OCI-M2 (cell line): ENCODE data around the gene NCOA7.
A peak's percentile ranks its signal among the peaks of the same experiment; 100 is the strongest.
"Not testable (repeated sequence)": the region's sequence is repeated elsewhere in the genome, so short reads cannot be mapped to it uniquely, and the experiment has no call there.

Experiments used
- DNase-seq: peaks from one replicate; lab custom pipeline; 2025; ENCODE audit not compliant: unreplicated experiment; lab: John Stamatoyannopoulos, UW

NCOA7 gene

DNA sequence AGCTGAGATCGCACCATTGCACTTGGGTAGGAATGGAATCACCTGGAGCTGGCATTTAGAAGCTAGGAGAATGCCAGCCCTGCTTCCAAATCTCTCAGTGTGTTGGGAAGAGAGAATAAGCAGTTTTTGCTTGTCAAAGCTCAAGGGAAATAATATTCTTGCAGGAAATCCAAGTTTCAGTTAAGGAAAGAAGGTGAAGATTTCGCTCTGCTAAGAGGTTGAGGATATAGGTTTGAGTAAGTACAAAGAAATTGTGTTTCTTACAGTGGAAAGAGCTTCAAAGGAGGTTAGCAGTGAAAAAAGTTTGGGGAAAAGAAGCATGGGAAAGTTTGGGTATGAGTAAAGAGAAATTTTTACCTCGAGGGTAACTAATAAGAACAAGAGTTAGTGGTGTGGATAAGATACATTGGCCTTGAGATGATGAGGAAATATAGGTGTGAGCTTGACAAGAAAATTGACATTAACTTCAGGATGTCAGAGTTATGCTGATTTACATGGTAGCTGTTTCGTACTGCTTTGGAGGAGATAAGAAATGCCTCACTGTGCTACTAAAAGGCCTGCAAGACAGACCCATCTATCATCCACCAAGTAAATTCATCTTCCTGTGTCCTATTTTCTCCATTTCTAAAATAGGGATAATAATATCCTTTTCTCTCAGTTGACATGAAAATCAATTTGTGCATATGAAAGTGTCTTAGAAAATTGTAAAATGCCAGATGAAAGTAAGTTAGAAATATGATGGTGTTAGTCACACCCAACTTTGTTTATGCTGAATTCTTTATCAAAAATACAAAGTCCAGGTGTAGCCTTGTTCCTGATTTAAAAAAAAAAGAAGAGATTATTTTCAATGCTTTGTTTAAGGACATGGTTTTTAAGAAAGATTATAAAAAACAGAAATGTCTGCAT, 153.0 kb downstream of the NCOA7 start:
- no peak for DNase-seq

DNA sequence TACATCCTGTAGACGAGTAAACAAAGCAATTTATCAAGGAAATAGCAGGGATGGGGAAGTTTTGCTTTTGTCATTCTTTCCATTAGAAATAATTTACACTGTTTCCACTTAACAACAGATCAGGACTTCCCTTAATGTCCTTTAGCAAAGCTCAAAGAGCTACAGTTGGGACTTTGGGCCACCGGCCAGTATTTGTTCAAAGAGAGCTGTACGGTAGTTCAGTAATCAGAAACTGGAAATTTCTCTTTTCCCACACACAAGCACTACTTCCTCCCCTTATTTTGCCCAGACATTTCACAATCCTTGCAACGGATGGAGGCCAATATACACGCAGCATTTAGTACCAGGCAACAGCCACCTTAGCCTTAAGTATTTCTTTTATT, 153.7 kb downstream of the NCOA7 start:
- DNase-seq, result no peak

GRCh38 chr6:125944896-125945295, 154.1 kb downstream of the NCOA7 start:
- DNase-seq, result no peak

DNA sequence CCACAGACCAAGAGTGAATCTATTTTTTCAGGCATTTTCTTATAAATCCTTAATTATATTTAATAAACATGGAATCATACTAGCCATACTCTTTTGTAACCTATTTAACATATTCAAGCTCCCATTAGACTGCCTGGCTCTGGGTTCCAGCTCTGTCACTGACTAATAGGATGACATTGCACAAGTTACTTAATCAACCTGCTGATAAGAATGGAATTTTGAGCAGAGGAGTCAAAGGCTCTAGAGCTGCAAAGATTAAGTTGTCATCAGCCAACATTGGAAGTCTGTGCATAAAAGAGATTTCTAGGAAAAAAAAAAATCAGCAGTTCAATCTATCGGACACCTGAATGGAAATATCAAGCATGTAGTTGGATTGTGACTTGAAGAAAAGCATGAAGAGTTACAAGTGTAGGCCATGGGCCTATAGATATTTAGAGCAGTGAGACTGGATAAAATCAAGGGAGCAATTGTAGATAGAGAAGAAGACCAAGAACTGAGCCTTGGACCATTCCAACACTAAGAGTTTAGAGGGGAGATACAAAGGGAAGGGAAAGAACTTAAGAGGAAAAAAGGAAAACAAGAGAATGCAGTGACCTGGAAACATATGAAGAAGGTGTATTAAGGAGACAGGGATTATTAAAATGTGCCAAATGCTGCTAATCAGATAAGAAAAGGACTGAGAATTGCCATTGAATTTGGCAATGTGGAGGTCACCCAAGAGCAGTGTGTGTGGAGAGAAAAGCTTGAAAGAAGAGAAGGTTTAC, 154.8 kb downstream of the NCOA7 start:
- DNase-seq, result no peak

GRCh38 chr6:125947615-125948014, 156.9 kb downstream of the NCOA7 start:
- DNase-seq, result no peak

DNA sequence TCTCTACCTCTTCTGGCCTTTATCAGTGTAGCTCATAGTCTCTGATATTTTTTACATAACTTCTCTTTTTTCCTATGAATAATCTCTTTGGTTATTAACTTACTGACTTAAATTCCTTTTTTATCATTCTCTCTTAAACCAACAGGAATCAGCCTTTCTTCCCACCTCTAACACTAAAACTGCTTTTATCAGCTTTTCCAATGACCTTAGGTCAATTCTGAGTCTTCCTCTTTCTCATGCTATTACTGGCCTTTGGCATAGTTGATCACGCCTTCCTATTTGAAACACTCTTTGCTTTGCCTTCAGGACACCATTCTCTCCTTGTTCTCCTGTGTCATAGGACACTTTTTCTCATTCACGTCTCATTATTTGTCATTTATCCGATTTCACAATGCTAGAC, 157.7 kb downstream of the NCOA7 start:
- DNase-seq, result peak; percentile 50

DNA sequence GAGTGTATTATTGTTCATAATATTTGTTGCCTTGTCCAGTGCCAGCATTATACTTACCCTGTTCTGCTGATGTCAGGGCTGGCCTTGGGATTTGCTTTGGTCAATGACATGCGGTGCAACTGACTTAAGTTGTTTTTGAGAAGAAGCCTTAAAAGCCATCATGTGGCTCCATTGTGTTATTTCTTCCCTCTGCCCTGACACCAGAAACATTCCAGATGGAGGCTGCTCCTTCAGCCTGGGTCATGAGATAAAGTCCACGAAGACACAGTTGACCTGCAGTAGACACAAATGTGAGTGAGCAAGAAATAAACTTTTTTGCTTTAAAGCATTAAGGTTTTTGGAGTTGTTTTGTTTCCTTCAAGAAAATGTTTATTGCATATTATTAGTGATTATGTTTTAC, 158.3 kb downstream of the NCOA7 start:
- no peak for DNase-seq

DNA sequence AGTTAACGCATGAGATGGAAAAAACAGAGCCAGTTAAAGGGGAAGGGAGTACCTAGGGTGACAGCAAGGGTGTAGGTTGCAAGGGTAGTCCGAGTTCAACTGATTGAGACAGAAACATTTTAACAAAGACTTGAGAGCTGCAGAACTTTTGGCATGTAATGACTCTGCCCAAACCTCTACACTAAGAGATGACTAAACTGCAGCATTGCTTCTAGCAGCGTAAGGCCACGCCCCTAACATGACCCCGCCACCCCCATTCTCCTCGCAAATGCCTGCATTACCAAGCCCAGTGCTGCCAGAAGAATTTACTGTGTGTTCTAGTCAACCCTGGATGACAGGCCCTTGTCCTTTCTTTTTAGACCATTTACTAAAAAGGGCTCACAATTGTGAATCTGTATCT, 159.5 kb downstream of the NCOA7 start:
- no peak for DNase-seq

- not testable (repeated sequence) for DNase-seq
Measured at GRCh38 chr6:125950716-125951115, 160.0 kb downstream of the NCOA7 start.

GRCh38 chr6:125951323-125951722, 160.6 kb downstream of the NCOA7 start:
- DNase-seq, result no peak

- DNase-seq, result no peak
Measured at GRCh38 chr6:125952764-125953501, 162.2 kb downstream of the NCOA7 start.

GRCh38 chr6:125953502-125953875, 162.7 kb downstream of the NCOA7 start:
- no peak for DNase-seq

DNA sequence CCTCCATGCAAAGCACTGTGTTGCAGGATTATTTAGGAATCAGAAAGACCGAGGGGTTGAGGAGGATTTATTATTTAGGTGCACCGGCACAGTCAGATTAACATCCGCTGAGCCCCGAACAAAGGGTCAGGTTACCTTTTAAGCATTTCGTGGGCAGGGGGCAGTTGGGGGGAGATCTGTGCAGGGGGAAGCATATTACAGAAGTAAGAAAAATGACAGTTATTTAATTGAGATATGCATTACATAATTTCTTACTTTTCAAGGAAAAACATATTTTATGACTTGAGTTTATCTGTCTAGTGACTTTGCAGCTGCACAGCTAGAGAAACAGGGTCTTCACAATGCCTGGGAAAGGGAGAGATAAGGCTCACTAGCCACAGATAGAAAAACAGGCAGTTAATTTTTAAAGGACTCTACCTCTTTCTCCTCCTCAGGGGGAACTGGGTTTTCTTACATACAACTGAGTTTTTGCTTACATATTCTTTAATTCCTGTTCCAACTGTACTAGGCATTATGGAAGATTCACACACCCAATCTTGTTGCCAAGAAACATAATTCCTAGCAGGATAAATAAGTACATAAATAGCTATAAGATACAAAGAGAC, 164.1 kb downstream of the NCOA7 start:
- DNase-seq, result no peak

- no peak for DNase-seq
Measured at GRCh38 chr6:125955973-125956372, 165.2 kb downstream of the NCOA7 start.

DNA sequence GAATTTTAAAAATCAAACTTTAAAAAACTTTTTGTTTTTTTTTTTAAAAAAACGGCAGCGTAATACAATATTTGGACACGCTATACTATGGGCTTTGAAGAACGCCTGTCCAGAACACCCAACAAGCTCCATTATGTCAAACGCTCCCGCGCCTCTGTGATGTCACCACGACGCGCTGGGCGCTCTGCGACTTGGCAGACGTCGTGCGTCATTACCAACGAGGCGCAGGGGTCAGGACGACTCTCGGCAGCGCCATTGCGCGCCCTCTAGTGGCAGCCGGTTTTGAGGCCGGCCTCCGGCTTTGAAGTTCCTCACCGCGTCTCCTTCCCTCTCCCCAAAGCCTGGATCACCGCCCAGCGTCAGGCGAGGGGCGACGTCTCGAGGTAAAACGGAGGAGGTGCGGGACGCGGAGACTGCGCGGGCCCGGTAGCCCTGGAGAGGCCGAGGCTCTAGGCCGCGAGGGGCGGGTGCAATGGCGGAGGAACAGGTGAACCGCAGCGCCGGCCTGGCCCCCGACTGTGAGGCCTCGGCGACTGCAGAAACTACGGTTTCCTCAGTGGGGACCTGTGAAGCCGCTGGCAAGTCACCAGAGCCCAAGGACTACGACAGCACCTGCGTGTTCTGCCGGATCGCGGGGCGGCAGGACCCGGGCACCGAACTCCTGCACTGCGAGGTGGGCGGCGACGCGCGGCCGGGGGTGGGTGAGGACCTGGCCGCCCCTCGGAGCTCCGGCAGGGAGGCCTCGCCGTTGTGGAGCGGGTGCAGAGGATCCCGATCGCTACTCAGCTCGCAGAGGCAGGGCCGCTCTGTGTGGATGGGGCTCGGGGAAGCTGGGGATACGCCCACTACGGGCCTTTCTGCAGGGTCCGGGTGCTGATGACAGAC, 166.0 kb downstream of the NCOA7 start, which contains the start of gene HINT3:
Gene HINT3 (plus strand): TSS at position 265 of the 885 bp plus-strand sequence. CDS start 208 bp downstream, at position 473.
- DNase-seq, result peak; percentile 84

DNA sequence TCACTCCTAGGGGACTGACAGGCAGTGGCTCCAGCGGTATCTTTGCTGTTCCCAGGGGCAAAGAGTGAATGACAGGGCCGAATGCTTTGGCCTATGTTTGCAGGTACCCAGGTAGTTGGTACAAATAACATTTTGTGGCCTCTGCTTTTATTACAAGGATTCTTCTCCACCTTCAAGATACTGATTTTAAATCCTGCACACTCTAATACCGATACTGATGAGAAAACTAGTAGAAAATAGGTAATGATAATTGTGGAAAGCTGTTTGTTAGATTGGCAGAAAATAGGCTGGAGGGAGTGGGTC, 166.6 kb downstream of the NCOA7 start:
- DNase-seq, result no peak

DNA sequence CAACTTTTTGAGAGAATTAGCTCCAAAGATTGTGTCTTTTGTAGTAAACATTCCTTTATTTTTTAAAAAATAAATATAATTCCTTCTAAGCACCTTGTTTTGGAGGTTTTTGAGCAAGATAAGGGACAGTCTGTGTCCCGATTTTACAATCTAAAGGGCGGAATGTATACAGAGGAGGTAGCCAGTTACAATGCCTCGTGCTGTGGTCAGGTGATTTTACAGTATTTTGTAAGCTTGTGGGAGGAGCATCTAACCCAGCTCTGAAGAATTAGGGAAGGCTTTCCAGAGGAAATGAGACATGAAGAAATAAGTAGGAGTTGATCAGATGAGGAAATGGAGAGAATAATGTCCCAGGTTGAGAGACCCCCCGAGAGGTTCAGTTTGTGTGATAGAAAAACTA, 167.1 kb downstream of the NCOA7 start:
- no peak for DNase-seq

- no peak for DNase-seq
Measured at GRCh38 chr6:125959041-125959440, 168.3 kb downstream of the NCOA7 start.

DNA sequence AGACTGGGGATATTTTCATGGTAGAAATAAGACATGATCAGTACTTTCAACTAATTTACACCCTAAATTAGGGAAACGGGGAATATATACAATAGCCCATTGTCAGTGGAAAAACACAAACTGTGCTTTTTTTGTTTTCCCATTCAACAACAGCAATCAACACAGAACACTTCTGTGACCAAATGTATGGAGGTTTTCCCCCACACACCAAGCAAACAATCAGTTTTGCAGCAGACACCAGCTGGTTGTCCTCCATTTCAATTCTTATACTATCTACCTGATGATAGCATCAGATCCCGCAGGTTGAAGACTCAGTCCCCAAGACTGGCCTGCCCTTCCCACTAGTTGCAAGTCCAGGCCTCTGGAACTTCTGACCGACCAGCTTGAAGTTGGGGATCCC, 170.4 kb downstream of the NCOA7 start:
- no peak for DNase-seq

DNA sequence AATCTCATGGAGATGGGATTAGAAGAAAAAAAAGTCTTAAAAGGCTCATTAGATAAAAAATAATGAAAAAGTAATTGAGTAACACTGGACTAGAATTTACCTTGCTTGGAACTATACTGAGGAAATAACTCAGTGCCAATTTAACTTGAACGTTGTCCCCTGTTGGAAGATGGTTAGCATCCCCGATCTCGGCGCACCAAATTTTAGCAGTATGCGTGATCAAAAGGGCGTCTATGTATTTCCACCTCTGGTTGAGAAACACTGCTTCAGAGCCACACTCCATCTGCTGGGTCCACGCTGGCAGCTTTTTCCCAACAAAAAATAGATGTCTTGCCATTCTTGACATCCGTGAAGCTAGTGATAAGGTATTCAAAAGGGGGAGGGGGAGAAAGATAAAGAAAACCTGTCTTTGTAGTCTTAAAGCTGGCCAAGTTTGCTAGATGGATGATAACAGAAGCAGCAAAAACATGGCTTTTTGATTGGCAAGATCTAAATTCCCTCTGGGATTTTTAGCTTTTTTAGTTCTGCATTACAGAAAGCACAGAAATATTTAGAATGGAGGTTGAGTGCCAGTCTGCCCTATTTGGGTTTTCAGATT, 172.2 kb downstream of the NCOA7 start:
- no peak for DNase-seq
